BJ (cell line): ENCODE measurements around the gene CPEB4. TPM values are rescaled to one million over a fixed set of nuclear protein-coding genes. Genes with fewer than 3 reads are reported as not detected.

ENCODE experiments used
- CTCF ChIA-PET: fragments of 350-600 bp; formaldehyde crosslinking; extraction: SDS; loops from one replicate; lab custom pipeline; 2021; ENCODE audit warnings: antibody characterized with exemption, inconsistent platforms; lab: Yijun Ruan, JAX
- POLR2A ChIA-PET: fragments of 300-600 bp; sonication (Branson Sonifier 250); formaldehyde crosslinking; extraction: SDS; loops from one replicate; lab custom pipeline; 2021; ENCODE audit warnings: antibody characterized with exemption; lab: Charles Lee
- DNase-seq: peaks from one replicate; pipeline ENCODE4 v3.0.0-alpha.2; 2011; ENCODE audit warnings: low read depth
- H3K27me3 ChIP-seq: 2 replicates; pipeline ENCODE4 v1.6.0; 2011; ENCODE audit warnings: low read length; ENCODE audit not compliant: control insufficient read depth, insufficient read depth
- H3K36me3 ChIP-seq: 2 replicates; pipeline ENCODE4 v1.5.1; 2011; ENCODE audit warnings: low read length; ENCODE audit not compliant: control insufficient read depth, insufficient read depth
- H3K4me3 ChIP-seq: 2 replicates; pipeline ENCODE4 v1.5.1; 2011; ENCODE audit warnings: low read depth, mild to moderate bottlenecking, control low read depth, low read length
- CTCF ChIP-seq: IDR thresholded peaks from 2 replicates; pipeline ENCODE4 v1.5.1; 2011; ENCODE audit warnings: low read depth, mild to moderate bottlenecking, control low read depth, inconsistent platforms, low read length, moderate library complexity; ENCODE audit not compliant: insufficient read depth
- polyA plus RNA-seq: library from polyadenylated mRNA; depleted of rRNA; stranded (reverse); fragments of >200 nt; gene quantifications from 2 replicates; pipeline ENCODE4 v1.2.3, GENCODE V29; 2011

CPEB4 gene
- polyA plus RNA-seq, 1 experiment: 16.4 TPM

GRCh38 chr5:173962436-173962972 is 74.4 kb downstream of the CPEB4 start:
- TF ChIP-seq CTCF: no peak
- Histone ChIP-seq H3K27me3 (no peaks in the 10 kb centered on the region), H3K36me3 (peaks cover 1% of the 10 kb centered on the region; the same call in 1 of the 2 replicates), H3K4me3 (no peak overlapping the region)
- ChIA-PET CTCF (interaction anchor here (1.0 to 2.3 kb wide), 5 partner anchors 11 to 353 kb away, joined by 3 to 13 read pairs (median 3); no protein-coding TSS in a partner anchor), POLR2A (interaction anchor here (1.2 kb wide), 1 partner anchor 82 kb away, joined by 3 read pairs; no protein-coding TSS in a partner anchor)
- DNase-seq: no peak

- ChIA-PET POLR2A (interaction anchor here (1.2 kb wide), 1 partner anchor 83 kb away, joined by 3 read pairs; no protein-coding TSS in a partner anchor), CTCF (interaction anchor here (0.6 to 2.3 kb wide), 6 partner anchors 10 to 352 kb away, joined by 3 to 13 read pairs (median 3); no protein-coding TSS in a partner anchor)
- DNase-seq: peak; percentile 47
- no peaks in the 10 kb centered on the region for H3K27me3 ChIP-seq
- no peak for TF ChIP-seq CTCF
- no peaks in the 10 kb centered on the region for H3K36me3 ChIP-seq
- peak overlapping the region; percentile 37 for H3K4me3 ChIP-seq
Observed at GRCh38 chr5:173963182-173963838, 75.2 kb downstream of the CPEB4 start.

- ChIA-PET POLR2A (interaction anchor here (1.2 kb wide), 1 partner anchor 84 kb away, joined by 3 read pairs; no protein-coding TSS in a partner anchor), CTCF (interaction anchor here (1.2 to 2.3 kb wide), 4 partner anchors 9 to 351 kb away, joined by 3 to 13 read pairs (median 3); no protein-coding TSS in a partner anchor)
- DNase-seq: no peak
- H3K36me3 ChIP-seq: no peaks in the 10 kb centered on the region
- no peaks in the 10 kb centered on the region for H3K27me3 ChIP-seq
- peak overlapping the region; percentile 37 for H3K4me3 ChIP-seq
- no peak for TF ChIP-seq CTCF
Observed at GRCh38 chr5:173963867-173964441, 75.8 kb downstream of the CPEB4 start.

- H3K4me3 ChIP-seq: no peak overlapping the region
- ChIA-PET POLR2A (no interaction called here), CTCF (no interaction called here)
- H3K36me3 ChIP-seq: no peaks in the 10 kb centered on the region
- TF ChIP-seq CTCF: no peak
- DNase-seq: no peak
- H3K27me3 ChIP-seq: no peaks in the 10 kb centered on the region
Observed at GRCh38 chr5:173964506-173964905, 76.4 kb downstream of the CPEB4 start.

GRCh38 chr5:173967241-173967640 is 79.1 kb downstream of the CPEB4 start:
- Histone ChIP-seq H3K27me3 (no peaks in the 10 kb centered on the region), H3K4me3 (no peak overlapping the region), H3K36me3 (no peaks in the 10 kb centered on the region)
- no peak for DNase-seq
- TF ChIP-seq CTCF: no peak
- ChIA-PET POLR2A (no interaction called here), CTCF (interaction anchor here (8.0 kb wide), 1 partner anchor 346 kb away, joined by 150 read pairs; the partner anchor contains the start of gene BOD1)
